Measurements from ENCODE around the gene TROAP. TPM values are rescaled to one million over a fixed set of nuclear protein-coding genes. Genes with fewer than 3 reads are reported as not detected.

The TROAP gene
- total and polyA plus RNA-seq, 2 donors (not counting 1 experiment from before 2014, with no cell fraction given), result 0.88 to 1.0 TPM

- Histone ChIP-seq H3K27ac (ENCODE audit: low read length in 2 of 2) (no peak overlapping the region), H3K36me3 (replicated peaks in 1 of 2; ENCODE audit: control extremely low read depth in 1 of 2, control insufficient read depth in 1 of 2, extremely low read depth in 1 of 2, insufficient read depth in 2 of 2, low read length in 1 of 2) (peaks cover 3 to 17% of the 10 kb centered on the region in 2 experiments), H3K27me3 (replicated peaks in 1 of 4; ENCODE audit: control extremely low read depth in 1 of 4, control insufficient read depth in 3 of 4, insufficient read depth in 4 of 4, low read length in 3 of 4) (no peaks in the 10 kb centered on the region), H4K20me1 (ENCODE audit: control insufficient read depth, insufficient read depth, low read length, poor library complexity, severe bottlenecking) (no peaks in the 10 kb centered on the region), H3K4me3 (ENCODE audit: control extremely low read depth in 1 of 5, extremely low read depth in 1 of 5, insufficient read depth in 1 of 5, low read depth in 2 of 5, low read length in 4 of 5) (no peak overlapping the region), H3K9me3 (ENCODE audit: control extremely low read depth in 1 of 3, control insufficient read depth in 2 of 3, insufficient read depth in 1 of 3, low read length in 2 of 3) (no peaks in the 10 kb centered on the region), H3K4me2 (replicated peaks; ENCODE audit: low read depth, low read length, poor library complexity, severe bottlenecking) (no peak overlapping the region), H3K79me2 (ENCODE audit: control insufficient read depth, insufficient read depth, low read length) (no peaks in the 10 kb centered on the region), H3K4me1 (ENCODE audit: control insufficient read depth in 2 of 2, insufficient read depth in 2 of 2, low read length in 2 of 2) (no peaks in the 10 kb centered on the region), H2AFZ (ENCODE audit: insufficient read depth, low read depth, low read length, poor library complexity, severe bottlenecking) (no peak overlapping the region), H3K9ac (ENCODE audit: low read length) (no peak overlapping the region)
- H3K27ac Mint-ChIP-seq, result no peak overlapping the region
- DNase-seq (no peak), ATAC-seq (ENCODE audit: low read depth) (no peak)
- no peak for TF ChIP-seq CTCF (IDR thresholded peaks at IDR 0.05)
- no peak for TF ChIP-seq EZH2 (IDR thresholded peaks at IDR 0.05; ENCODE audit: borderline replicate concordance, insufficient read depth, low read depth, low read length, poor library complexity, severe bottlenecking)
- no peak overlapping the region for H3K4me3 Mint-ChIP-seq
- CTCF ChIA-PET, result interaction anchor here (0.6 to 1.3 kb wide), 3 partner anchors 71 to 254 kb away, joined by 3 read pairs; no protein-coding TSS in a partner anchor
- peaks cover 7% of the 10 kb centered on the region for H3K27me3 Mint-ChIP-seq
- no peaks in the 10 kb centered on the region for H3K4me1 Mint-ChIP-seq
- 92% methylated on average over 11 of the region's 13 CpGs for WGBS (ENCODE audit: insufficient coverage)
- POLR2A ChIA-PET, result interaction anchor here (1.2 kb wide), 1 partner anchor 11 kb away, joined by 3 read pairs; no protein-coding TSS in a partner anchor
- intact Hi-C loops (cut with micrococcal nuclease), result no loop called here
- H3K9me3 Mint-ChIP-seq (ENCODE audit: insufficient read depth), result no peaks in the 10 kb centered on the region
Measured at GRCh38 chr12:49276304-49277290, 46.5 kb upstream of the TROAP start.

GRCh38 chr12:49277466-49277865 is 45.6 kb upstream of the TROAP start:
- Histone ChIP-seq H4K20me1 (ENCODE audit: control insufficient read depth, insufficient read depth, low read length, poor library complexity, severe bottlenecking) (no peaks in the 10 kb centered on the region), H3K4me2 (replicated peaks; ENCODE audit: low read depth, low read length, poor library complexity, severe bottlenecking) (no peak overlapping the region), H2AFZ (ENCODE audit: insufficient read depth, low read depth, low read length, poor library complexity, severe bottlenecking) (no peak overlapping the region), H3K4me3 (ENCODE audit: control extremely low read depth in 1 of 5, extremely low read depth in 1 of 5, insufficient read depth in 1 of 5, low read depth in 2 of 5, low read length in 4 of 5) (no peak overlapping the region), H3K4me1 (ENCODE audit: control insufficient read depth in 2 of 2, insufficient read depth in 2 of 2, low read length in 2 of 2) (no peaks in the 10 kb centered on the region), H3K27me3 (replicated peaks in 1 of 4; ENCODE audit: control extremely low read depth in 1 of 4, control insufficient read depth in 3 of 4, insufficient read depth in 4 of 4, low read length in 3 of 4) (peaks cover 0 to 4% (median 0%) of the 10 kb centered on the region in 4 experiments), H3K79me2 (ENCODE audit: control insufficient read depth, insufficient read depth, low read length) (no peaks in the 10 kb centered on the region), H3K36me3 (replicated peaks in 1 of 2; ENCODE audit: control extremely low read depth in 1 of 2, control insufficient read depth in 1 of 2, extremely low read depth in 1 of 2, insufficient read depth in 2 of 2, low read length in 1 of 2) (peaks cover 3 to 14% of the 10 kb centered on the region in 2 experiments), H3K9ac (ENCODE audit: low read length) (no peak overlapping the region), H3K27ac (ENCODE audit: low read length in 2 of 2) (no peak overlapping the region), H3K9me3 (ENCODE audit: control extremely low read depth in 1 of 3, control insufficient read depth in 2 of 3, insufficient read depth in 1 of 3, low read length in 2 of 3) (no peaks in the 10 kb centered on the region)
- WGBS (ENCODE audit: insufficient coverage), result 98% methylated on average over 7 of the region's 7 CpGs
- no peak overlapping the region for H3K27ac Mint-ChIP-seq
- TF ChIP-seq EZH2 (IDR thresholded peaks at IDR 0.05; ENCODE audit: borderline replicate concordance, insufficient read depth, low read depth, low read length, poor library complexity, severe bottlenecking), result no peak
- no peak for TF ChIP-seq CTCF (IDR thresholded peaks at IDR 0.05)
- peaks cover 7% of the 10 kb centered on the region for H3K27me3 Mint-ChIP-seq
- no peaks in the 10 kb centered on the region for H3K9me3 Mint-ChIP-seq (ENCODE audit: insufficient read depth)
- no peaks in the 10 kb centered on the region for H3K4me1 Mint-ChIP-seq
- no peak overlapping the region for H3K4me3 Mint-ChIP-seq
- ChIA-PET POLR2A (no interaction called here), CTCF (interaction anchor here (1.2 to 1.3 kb wide), 2 partner anchors 70 to 214 kb away, joined by 3 read pairs; no protein-coding TSS in a partner anchor)
- intact Hi-C loops (cut with micrococcal nuclease), result no loop called here
- ATAC-seq (ENCODE audit: low read depth) (no peak), DNase-seq (no peak)
